Neural progenitor cell (in vitro differentiated cells): ENCODE data around the gene ZC3H4. TPM values are rescaled to one million over a fixed set of nuclear protein-coding genes. Genes with fewer than 3 reads are reported as not detected.

Source experiments
- DNase-seq: peaks from one replicate; pipeline ENCODE4 v3.0.0-alpha.2; 2016; ENCODE audit warnings: low spot score
- H2AFZ ChIP-seq: fragments of 200-600 bp; sonication (generic); replicated peaks from 2 replicates; pipeline ENCODE4 v1.6.1; 2016; ENCODE audit warnings: antibody characterized with exemption
- H3F3A ChIP-seq: fragments of 200-600 bp; sonication (generic); 2 replicates; pipeline ENCODE4 v1.6.1; 2016; ENCODE audit warnings: antibody characterized with exemption, low read depth
- H3K27ac ChIP-seq: fragments of 200-600 bp; sonication (generic); 2 replicates; pipeline ENCODE4 v1.5.1; 2016; ENCODE audit warnings: mild to moderate bottlenecking
- H3K27me3 ChIP-seq: fragments of 200-600 bp; sonication (generic); 2 replicates; pipeline ENCODE4 v1.6.1; 2016; ENCODE audit warnings: mild to moderate bottlenecking, moderate library complexity
- H3K36me3 ChIP-seq: fragments of 200-600 bp; sonication (generic); 2 replicates; pipeline ENCODE4 v1.5.1; 2016
- H3K4me1 ChIP-seq: fragments of 200-600 bp; sonication (generic); 2 replicates; pipeline ENCODE4 v1.6.1; 2016; ENCODE audit warnings: mixed run types
- H3K4me2 ChIP-seq: fragments of 200-600 bp; sonication (generic); 2 replicates; pipeline ENCODE4 v1.6.1; 2016
- H3K4me3 ChIP-seq: fragments of 200-600 bp; sonication (generic); 2 replicates; pipeline ENCODE4 v1.5.1; 2016
- H3K79me2 ChIP-seq: fragments of 200-600 bp; sonication (generic); 2 replicates; pipeline ENCODE4 v1.6.1; 2016; ENCODE audit warnings: low read depth
- H3K9ac ChIP-seq: fragments of 200-600 bp; sonication (generic); 2 replicates; pipeline ENCODE4 v1.6.1; 2016
- H3K9me3 ChIP-seq: fragments of 200-600 bp; sonication (generic); 2 replicates; pipeline ENCODE4 v1.5.1; 2016; ENCODE audit warnings: low read depth
- H4K20me1 ChIP-seq: fragments of 200-600 bp; sonication (generic); 2 replicates; pipeline ENCODE4 v1.6.1; 2016; ENCODE audit warnings: low read depth
- H3K27ac Mint-ChIP-seq: 3 replicates; pipeline ENCODE4 v1.8.0; 2021; ENCODE audit warnings: mixed read lengths
- H3K27me3 Mint-ChIP-seq: 2 replicates; pipeline ENCODE4 v1.8.0; 2022; ENCODE audit warnings: low read depth, mild to moderate bottlenecking, inconsistent platforms, moderate library complexity, mixed read lengths; ENCODE audit not compliant: insufficient read depth
- H3K36me3 Mint-ChIP-seq: 3 replicates; pipeline ENCODE4 v1.8.0; 2021; ENCODE audit warnings: mixed read lengths
- H3K4me1 Mint-ChIP-seq: 3 replicates; pipeline ENCODE4 v1.8.0; 2021; ENCODE audit warnings: mixed read lengths
- H3K4me3 Mint-ChIP-seq: 3 replicates; pipeline ENCODE4 v1.8.0; 2021; ENCODE audit warnings: mild to moderate bottlenecking, moderate library complexity, mixed read lengths
- H3K9me3 Mint-ChIP-seq: 3 replicates; pipeline ENCODE4 v1.8.0; 2020; ENCODE audit warnings: mixed read lengths
- EZH2 ChIP-seq: fragments of 200-600 bp; sonication (generic); IDR thresholded peaks from 2 replicates; pipeline ENCODE4 v1.6.1; 2017; ENCODE audit warnings: antibody characterized with exemption, mild to moderate bottlenecking, moderate library complexity
- EZH2phosphoT487 ChIP-seq: fragments of 200-600 bp; sonication (generic); IDR thresholded peaks from 2 replicates; pipeline ENCODE4 v1.6.1; 2017; ENCODE audit warnings: antibody characterized with exemption
- total RNA-seq: library from RNA; depleted of rRNA; stranded (reverse); fragments of >200 nt; gene quantifications from 2 replicates; pipeline ENCODE4 v1.2.3, GENCODE V29; 2015; ENCODE audit warnings: low replicate concordance
- TF ChIP-seq, protein P1 (sequence below): fragments of 200-600 bp; sonication (generic); IDR thresholded peaks from 2 replicates; pipeline ENCODE4 v1.5.1; 2017; ENCODE audit warnings: antibody characterized with exemption, mild to moderate bottlenecking

ZC3H4 gene
- total RNA-seq, 1 donor from 2014 or later: 19.1 TPM

DNA sequence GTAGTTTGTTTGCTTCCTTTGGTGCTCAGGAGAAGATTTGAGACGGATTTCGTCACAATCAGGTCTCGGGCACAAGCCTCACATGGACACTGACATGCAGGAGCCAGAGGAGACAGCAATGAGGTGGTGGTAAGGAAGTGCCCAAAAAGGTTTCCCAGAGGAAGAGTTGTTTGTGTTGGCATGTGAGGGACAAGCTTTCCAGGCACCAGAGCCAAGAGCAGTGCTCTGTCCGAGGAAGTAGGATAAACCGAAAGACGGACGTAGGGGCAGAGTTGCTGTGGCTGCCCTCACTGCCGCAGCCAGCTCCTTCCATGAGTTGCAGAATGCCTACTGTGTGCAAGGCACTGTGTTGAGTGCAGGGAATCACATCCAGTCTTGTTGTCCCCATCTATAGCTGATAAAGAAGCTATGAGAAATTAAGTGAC lies 44.8 kb upstream of the ZC3H4 start:
- Histone ChIP-seq H3K36me3 (peaks cover 16% of the 10 kb centered on the region), H3K4me2 (no peak overlapping the region), H4K20me1 (peaks cover 49% of the 10 kb centered on the region), H3F3A (peaks cover 35% of the 10 kb centered on the region), H3K4me3 (no peak overlapping the region), H2AFZ (no peak overlapping the region), H3K79me2 (peaks cover 88% of the 10 kb centered on the region), H3K27me3 (no peaks in the 10 kb centered on the region), H3K9me3 (no peaks in the 10 kb centered on the region), H3K9ac (no peak overlapping the region), H3K27ac (no peak overlapping the region), H3K4me1 (peaks cover 16% of the 10 kb centered on the region)
- Mint-ChIP-seq H3K27me3 (no peaks in the 10 kb centered on the region), H3K4me3 (no peak overlapping the region), H3K36me3 (peaks cover 24% of the 10 kb centered on the region), H3K9me3 (no peaks in the 10 kb centered on the region), H3K4me1 (peaks cover 38% of the 10 kb centered on the region), H3K27ac (peak overlapping the region; percentile 93)
- DNase-seq: no peak
- TF ChIP-seq, protein P1, sequence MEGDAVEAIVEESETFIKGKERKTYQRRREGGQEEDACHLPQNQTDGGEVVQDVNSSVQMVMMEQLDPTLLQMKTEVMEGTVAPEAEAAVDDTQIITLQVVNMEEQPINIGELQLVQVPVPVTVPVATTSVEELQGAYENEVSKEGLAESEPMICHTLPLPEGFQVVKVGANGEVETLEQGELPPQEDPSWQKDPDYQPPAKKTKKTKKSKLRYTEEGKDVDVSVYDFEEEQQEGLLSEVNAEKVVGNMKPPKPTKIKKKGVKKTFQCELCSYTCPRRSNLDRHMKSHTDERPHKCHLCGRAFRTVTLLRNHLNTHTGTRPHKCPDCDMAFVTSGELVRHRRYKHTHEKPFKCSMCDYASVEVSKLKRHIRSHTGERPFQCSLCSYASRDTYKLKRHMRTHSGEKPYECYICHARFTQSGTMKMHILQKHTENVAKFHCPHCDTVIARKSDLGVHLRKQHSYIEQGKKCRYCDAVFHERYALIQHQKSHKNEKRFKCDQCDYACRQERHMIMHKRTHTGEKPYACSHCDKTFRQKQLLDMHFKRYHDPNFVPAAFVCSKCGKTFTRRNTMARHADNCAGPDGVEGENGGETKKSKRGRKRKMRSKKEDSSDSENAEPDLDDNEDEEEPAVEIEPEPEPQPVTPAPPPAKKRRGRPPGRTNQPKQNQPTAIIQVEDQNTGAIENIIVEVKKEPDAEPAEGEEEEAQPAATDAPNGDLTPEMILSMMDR: no peak
- TF ChIP-seq EZH2phosphoT487: no peak
- no peak for TF ChIP-seq EZH2

DNA sequence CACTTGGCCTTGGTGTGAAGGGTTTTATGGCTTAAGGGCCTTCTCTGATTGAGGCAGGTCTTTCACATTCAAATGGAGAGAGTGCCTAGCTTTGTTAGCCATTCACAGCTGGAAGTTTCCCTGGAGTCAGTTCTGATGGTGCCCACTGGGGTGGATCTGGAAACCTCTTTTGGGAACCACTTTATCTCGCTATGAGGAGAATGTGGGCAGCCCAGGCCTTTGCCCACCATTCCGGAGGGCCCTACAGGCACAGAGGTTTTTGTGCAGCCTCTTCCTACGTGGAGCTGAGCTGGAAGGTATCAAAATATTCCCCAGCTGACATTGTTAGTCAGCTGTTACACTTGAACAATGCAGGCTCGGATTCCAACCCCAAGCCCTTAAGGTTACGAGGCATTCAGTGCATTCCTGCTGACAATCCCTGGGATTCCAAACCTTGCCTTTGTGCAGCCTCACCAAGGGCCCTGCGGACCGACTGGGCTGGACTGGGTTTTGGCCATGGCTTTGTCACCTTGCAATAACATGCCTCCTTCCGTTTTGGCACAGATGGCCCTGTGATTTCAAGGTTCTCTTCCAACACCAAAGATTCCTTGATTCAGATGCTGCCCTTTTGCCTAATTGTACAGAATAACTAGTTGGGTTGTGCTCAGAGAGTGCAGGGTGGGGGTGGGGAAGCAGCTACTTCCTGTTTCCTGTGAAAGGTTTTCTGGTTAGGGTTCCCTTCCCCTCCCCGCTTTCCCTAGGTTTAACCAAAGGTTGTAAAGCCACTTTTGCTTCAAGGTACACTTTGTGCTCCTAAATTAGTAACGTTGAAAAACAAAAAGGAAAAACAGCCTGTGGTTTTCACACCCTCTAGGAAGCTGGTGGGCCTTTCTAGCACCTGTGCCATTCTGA lies 44.1 kb upstream of the ZC3H4 start:
- H3K4me2 ChIP-seq: no peak overlapping the region
- peaks cover 56% of the 10 kb centered on the region for H4K20me1 ChIP-seq
- Mint-ChIP-seq H3K27ac (peak overlapping the region; percentile 93), H3K36me3 (peaks cover 30% of the 10 kb centered on the region), H3K27me3 (no peaks in the 10 kb centered on the region), H3K4me1 (peaks cover 39% of the 10 kb centered on the region), H3K9me3 (no peaks in the 10 kb centered on the region), H3K4me3 (peak overlapping the region; percentile 60)
- no peak for TF ChIP-seq EZH2
- no peak for TF ChIP-seq EZH2phosphoT487
- TF ChIP-seq, protein P1: no peak
- no peaks in the 10 kb centered on the region for H3K27me3 ChIP-seq
- H3K9me3 ChIP-seq: no peaks in the 10 kb centered on the region
- DNase-seq: peak; percentile 62
- H3K9ac ChIP-seq: no peak overlapping the region
- peaks cover 35% of the 10 kb centered on the region for H3F3A ChIP-seq
- H3K4me1 ChIP-seq: peaks cover 16% of the 10 kb centered on the region
- no peak overlapping the region for H2AFZ ChIP-seq
- H3K27ac ChIP-seq: peak overlapping the region; percentile 14
- peaks cover 16% of the 10 kb centered on the region for H3K36me3 ChIP-seq
- H3K4me3 ChIP-seq: no peak overlapping the region
- peaks cover 84% of the 10 kb centered on the region for H3K79me2 ChIP-seq

DNA sequence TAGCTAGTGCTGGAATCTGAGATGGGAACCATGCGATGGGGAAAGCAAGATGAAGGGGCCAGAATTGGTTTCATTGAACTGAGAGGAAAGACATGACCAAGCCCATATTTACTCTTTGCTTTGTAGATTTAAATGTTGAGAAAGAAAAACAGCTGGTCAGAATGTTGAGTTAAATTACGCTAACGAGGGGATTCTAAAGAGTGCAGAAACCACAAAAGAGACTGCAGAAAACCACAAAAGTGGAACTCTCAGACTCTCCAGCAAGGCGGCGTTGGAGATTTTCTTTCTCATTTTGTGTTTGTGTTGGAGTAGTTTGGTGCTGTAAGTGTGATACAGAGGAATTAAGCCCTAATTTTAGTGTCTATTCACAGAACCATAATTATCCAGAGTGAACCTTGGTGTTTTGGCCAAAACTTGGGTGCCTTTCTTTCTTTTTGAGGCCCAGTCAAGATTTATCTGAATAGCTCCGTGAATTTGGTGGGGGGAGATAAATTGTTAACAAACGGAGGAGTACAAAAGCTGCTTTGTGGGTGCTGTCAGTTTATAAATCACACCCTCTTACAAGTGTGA lies 43.4 kb upstream of the ZC3H4 start:
- TF ChIP-seq EZH2phosphoT487: no peak
- TF ChIP-seq, protein P1: no peak
- no peak for TF ChIP-seq EZH2
- Histone ChIP-seq H3K27me3 (no peaks in the 10 kb centered on the region), H3K9me3 (no peaks in the 10 kb centered on the region), H3F3A (peaks cover 41% of the 10 kb centered on the region), H4K20me1 (peaks cover 62% of the 10 kb centered on the region), H3K27ac (peak overlapping the region; percentile 14), H3K36me3 (peaks cover 22% of the 10 kb centered on the region), H3K4me2 (peak overlapping the region; percentile 19), H3K79me2 (peaks cover 84% of the 10 kb centered on the region), H2AFZ (no peak overlapping the region), H3K4me1 (peaks cover 18% of the 10 kb centered on the region), H3K4me3 (no peak overlapping the region), H3K9ac (no peak overlapping the region)
- DNase-seq: no peak
- Mint-ChIP-seq H3K36me3 (peaks cover 35% of the 10 kb centered on the region), H3K27ac (peak overlapping the region; percentile 93), H3K27me3 (no peaks in the 10 kb centered on the region), H3K4me3 (peak overlapping the region; percentile 60), H3K4me1 (peaks cover 47% of the 10 kb centered on the region), H3K9me3 (no peaks in the 10 kb centered on the region)
